Neural cell (in vitro differentiated cells): ENCODE results near the gene MYO5A. TPM values are rescaled to one million over a fixed set of nuclear protein-coding genes. Genes with fewer than 3 reads are reported as not detected.

ENCODE experiments used
- H2AFZ ChIP-seq: fragments of 200-600, 300-800 bp; sonication (generic), shearing (Covaris generic); 2 replicates; pipeline ENCODE4 v1.6.0; 2014; ENCODE audit warnings: low read depth, mild to moderate bottlenecking, antibody characterized with exemption, low read length, moderate library complexity
- H3F3A ChIP-seq: fragments of 200-600 bp; shearing (Covaris generic); 2 replicates; pipeline ENCODE4 v1.6.1; 2016; ENCODE audit warnings: mild to moderate bottlenecking, moderate library complexity, mixed read lengths, antibody characterized with exemption, low read length; ENCODE audit not compliant: insufficient read depth, poor library complexity, severe bottlenecking
- H3K27ac ChIP-seq: fragments of 200-600, 300-800 bp; sonication (generic), shearing (Covaris generic); 2 replicates; pipeline ENCODE4 v1.5.1; 2014; ENCODE audit warnings: mild to moderate bottlenecking, low read length, moderate library complexity
- H3K27me3 ChIP-seq: fragments of 300-800, 200-600 bp; sonication (generic), shearing (Covaris generic); 2 replicates; pipeline ENCODE4 v1.6.0; 2014; ENCODE audit warnings: mild to moderate bottlenecking, low read depth, low read length, moderate library complexity; ENCODE audit not compliant: insufficient read depth
- H3K36me3 ChIP-seq: fragments of 300-800, 200-600 bp; sonication (generic), shearing (Covaris generic); 2 replicates; pipeline ENCODE4 v1.5.1; 2014; ENCODE audit warnings: mild to moderate bottlenecking, antibody characterized with exemption, low read length, moderate library complexity; ENCODE audit not compliant: insufficient read depth
- H3K4me2 ChIP-seq: fragments of 300-800, 200-600 bp; sonication (generic), shearing (Covaris generic); 2 replicates; pipeline ENCODE4 v1.6.0; 2014; ENCODE audit warnings: mild to moderate bottlenecking, low read length
- H3K4me3 ChIP-seq: fragments of 300-800, 200-600 bp; sonication (generic), shearing (Covaris generic); 2 replicates; pipeline ENCODE4 v1.5.1; 2014; ENCODE audit warnings: mild to moderate bottlenecking, low read length, moderate library complexity
- H3K79me2 ChIP-seq: fragments of 200-600 bp; shearing (Covaris generic); replicated peaks from 2 replicates; pipeline ENCODE4 v1.6.0; 2014; ENCODE audit warnings: mild to moderate bottlenecking, low read length, moderate library complexity; ENCODE audit not compliant: insufficient read depth
- H3K9ac ChIP-seq: fragments of 300-800, 200-600 bp; sonication (generic), shearing (Covaris generic); 2 replicates; pipeline ENCODE4 v1.6.1; 2016; ENCODE audit warnings: mild to moderate bottlenecking, low read length, mixed read lengths
- H3K9me2 ChIP-seq: fragments of 200-600 bp; shearing (Covaris generic); 2 replicates; pipeline ENCODE4 v1.6.1; 2016; ENCODE audit warnings: mild to moderate bottlenecking, low read length, mixed read lengths; ENCODE audit not compliant: insufficient read depth
- H3K9me3 ChIP-seq: fragments of 200-600, 300-800 bp; sonication (generic), shearing (Covaris generic); 2 replicates; pipeline ENCODE4 v1.6.1; 2016; ENCODE audit warnings: mild to moderate bottlenecking, mixed run types, low read length, moderate library complexity, mixed read lengths
- H4K20me1 ChIP-seq: fragments of 200-600 bp; shearing (Covaris generic); 2 replicates; pipeline ENCODE4 v1.6.1; 2016; ENCODE audit warnings: mild to moderate bottlenecking, mixed run types; ENCODE audit not compliant: insufficient read depth
- CTCF ChIP-seq: fragments of 450-650 bp; IDR thresholded peaks from 2 replicates; pipeline ENCODE4 v1.5.1; 2014; ENCODE audit warnings: antibody characterized with exemption, mild to moderate bottlenecking, moderate library complexity; ENCODE audit not compliant: poor library complexity, severe bottlenecking
- EP300 ChIP-seq: fragments of 450-650 bp; conservative IDR thresholded peaks from 2 replicates; pipeline ENCODE4 v1.6.1; 2014; ENCODE audit warnings: antibody characterized with exemption, mild to moderate bottlenecking, moderate library complexity; ENCODE audit not compliant: poor library complexity, severe bottlenecking
- EZH2 ChIP-seq: fragments of 200-600, 300-800 bp; shearing (Covaris generic), sonication (generic); IDR thresholded peaks from 2 replicates; pipeline ENCODE4 v1.6.1; 2014; ENCODE audit warnings: antibody characterized with exemption, low read length, borderline replicate concordance, mild to moderate bottlenecking; ENCODE audit not compliant: insufficient read depth, poor library complexity, severe bottlenecking
- MXI1 ChIP-seq: fragments of 450-650 bp; conservative IDR thresholded peaks from 2 replicates; pipeline ENCODE4 v1.6.1; 2014; ENCODE audit warnings: antibody characterized with exemption, mild to moderate bottlenecking; ENCODE audit not compliant: poor library complexity, severe bottlenecking
- POLR2AphosphoS5 ChIP-seq: IDR thresholded peaks from 2 replicates; pipeline ENCODE4 v1.6.1; 2012
- RAD21 ChIP-seq: fragments of 450-650 bp; conservative IDR thresholded peaks from 2 replicates; pipeline ENCODE4 v1.6.1; 2014; ENCODE audit warnings: antibody characterized with exemption, mild to moderate bottlenecking, moderate library complexity
- REST ChIP-seq: IDR thresholded peaks from 2 replicates; pipeline ENCODE4 v1.6.1; 2012; ENCODE audit warnings: borderline replicate concordance
- SMC3 ChIP-seq: fragments of 450-650 bp; conservative IDR thresholded peaks from 2 replicates; pipeline ENCODE4 v1.6.1; 2014; ENCODE audit warnings: antibody characterized with exemption, mild to moderate bottlenecking, moderate library complexity; ENCODE audit not compliant: poor library complexity
- TAF1 ChIP-seq: IDR thresholded peaks from 2 replicates; pipeline ENCODE4 v1.6.1; 2012; ENCODE audit warnings: low read depth
- polyA plus RNA-seq: library from polyadenylated mRNA; depleted of rRNA; stranded (reverse); fragments of >200 nt; gene quantifications from 2 replicates; pipeline ENCODE4 v1.2.3, GENCODE V29; 2014

Gene MYO5A
- polyA plus RNA-seq, 1 donor from 2014 or later, result 43.8 TPM

- H3K9me2 ChIP-seq, result no peaks in the 10 kb centered on the region
- no peaks in the 10 kb centered on the region for H3F3A ChIP-seq
- no peak overlapping the region for H3K9ac ChIP-seq
- no peaks in the 10 kb centered on the region for H4K20me1 ChIP-seq
- no peak overlapping the region for H3K4me2 ChIP-seq
- H3K79me2 ChIP-seq, result peaks cover 11% of the 10 kb centered on the region
- no peak overlapping the region for H3K4me3 ChIP-seq
- no peak overlapping the region for H3K27ac ChIP-seq
- no peaks in the 10 kb centered on the region for H3K36me3 ChIP-seq
- TF ChIP-seq MXI1, result no peak
- TF ChIP-seq EP300, result no peak
- H3K27me3 ChIP-seq, result no peaks in the 10 kb centered on the region
- no peak overlapping the region for H2AFZ ChIP-seq
- no peaks in the 10 kb centered on the region for H3K9me3 ChIP-seq
Measured at GRCh38 chr15:52437646-52438045, 91.0 kb downstream of the MYO5A start.

- Histone ChIP-seq H3K9me3 (no peaks in the 10 kb centered on the region), H3F3A (no peaks in the 10 kb centered on the region), H3K79me2 (peaks cover 11% of the 10 kb centered on the region), H3K9ac (no peak overlapping the region), H3K36me3 (no peaks in the 10 kb centered on the region), H2AFZ (no peak overlapping the region), H3K4me3 (no peak overlapping the region), H3K9me2 (no peaks in the 10 kb centered on the region), H3K4me2 (no peak overlapping the region), H3K27ac (no peak overlapping the region), H4K20me1 (no peaks in the 10 kb centered on the region), H3K27me3 (no peaks in the 10 kb centered on the region)
- TF ChIP-seq RAD21, result no peak
- TF ChIP-seq EZH2, result no peak
- TF ChIP-seq TAF1, result no peak
- no peak for TF ChIP-seq SMC3
- no peak for TF ChIP-seq MXI1
- no peak for TF ChIP-seq CTCF
- no peak for TF ChIP-seq EP300
Measured at GRCh38 chr15:52436981-52437380, 91.7 kb downstream of the MYO5A start.

- Histone ChIP-seq H3K27me3 (no peaks in the 10 kb centered on the region), H2AFZ (no peak overlapping the region), H3K4me3 (no peak overlapping the region), H3K27ac (no peak overlapping the region), H3K79me2 (peaks cover 11% of the 10 kb centered on the region), H3K9ac (no peak overlapping the region), H3F3A (no peaks in the 10 kb centered on the region), H3K9me3 (no peaks in the 10 kb centered on the region), H3K36me3 (peaks cover 4% of the 10 kb centered on the region), H4K20me1 (no peaks in the 10 kb centered on the region), H3K4me2 (no peak overlapping the region), H3K9me2 (no peaks in the 10 kb centered on the region)
- TF ChIP-seq EP300, result no peak
- no peak for TF ChIP-seq REST
- no peak for TF ChIP-seq MXI1
- TF ChIP-seq CTCF, result no peak
- no peak for TF ChIP-seq EZH2
- no peak for TF ChIP-seq TAF1
- no peak for TF ChIP-seq POLR2AphosphoS5
- TF ChIP-seq SMC3, result no peak
- TF ChIP-seq RAD21, result no peak
Measured at GRCh38 chr15:52434885-52435284, 93.8 kb downstream of the MYO5A start.
